ENCODE data around the gene SLIT3. TPM values are rescaled to one million over a fixed set of nuclear protein-coding genes. Genes with fewer than 3 reads are reported as not detected.

SLIT3 gene
- total RNA-seq, 1 donor from 2014 or later: 31.8 TPM

DNA sequence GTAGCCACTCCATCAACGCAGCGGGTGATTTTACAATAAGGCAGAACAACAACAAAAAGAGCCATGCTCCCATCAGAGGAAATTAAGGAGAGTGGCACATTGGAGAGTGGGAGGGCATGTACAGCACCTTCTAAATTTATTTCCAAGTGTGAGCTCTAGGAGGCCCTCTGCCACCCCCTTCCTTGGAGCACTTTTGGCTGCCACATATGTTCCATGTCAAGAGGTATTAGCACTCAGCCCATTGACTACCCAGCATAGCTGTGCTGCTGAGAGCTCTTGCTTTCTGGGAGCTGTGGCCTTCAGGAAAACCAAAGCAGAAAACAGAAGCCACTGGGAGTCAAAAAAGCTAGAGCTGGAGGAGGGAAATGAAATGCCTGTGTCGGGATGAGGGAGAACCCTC lies 521.6 kb downstream of the SLIT3 start:
- Mint-ChIP-seq H3K27ac (ENCODE audit: unreplicated experiment) (no peak overlapping the region), H3K4me3 (ENCODE audit: unreplicated experiment) (no peak overlapping the region), H3K27me3 (ENCODE audit: unreplicated experiment) (no peaks in the 10 kb centered on the region), H3K4me1 (ENCODE audit: unreplicated experiment) (no peaks in the 10 kb centered on the region), H3K36me3 (ENCODE audit: unreplicated experiment) (peaks cover 11% of the 10 kb centered on the region), H3K9me3 (ENCODE audit: unreplicated experiment) (no peaks in the 10 kb centered on the region)
- TF ChIP-seq, protein P1, sequence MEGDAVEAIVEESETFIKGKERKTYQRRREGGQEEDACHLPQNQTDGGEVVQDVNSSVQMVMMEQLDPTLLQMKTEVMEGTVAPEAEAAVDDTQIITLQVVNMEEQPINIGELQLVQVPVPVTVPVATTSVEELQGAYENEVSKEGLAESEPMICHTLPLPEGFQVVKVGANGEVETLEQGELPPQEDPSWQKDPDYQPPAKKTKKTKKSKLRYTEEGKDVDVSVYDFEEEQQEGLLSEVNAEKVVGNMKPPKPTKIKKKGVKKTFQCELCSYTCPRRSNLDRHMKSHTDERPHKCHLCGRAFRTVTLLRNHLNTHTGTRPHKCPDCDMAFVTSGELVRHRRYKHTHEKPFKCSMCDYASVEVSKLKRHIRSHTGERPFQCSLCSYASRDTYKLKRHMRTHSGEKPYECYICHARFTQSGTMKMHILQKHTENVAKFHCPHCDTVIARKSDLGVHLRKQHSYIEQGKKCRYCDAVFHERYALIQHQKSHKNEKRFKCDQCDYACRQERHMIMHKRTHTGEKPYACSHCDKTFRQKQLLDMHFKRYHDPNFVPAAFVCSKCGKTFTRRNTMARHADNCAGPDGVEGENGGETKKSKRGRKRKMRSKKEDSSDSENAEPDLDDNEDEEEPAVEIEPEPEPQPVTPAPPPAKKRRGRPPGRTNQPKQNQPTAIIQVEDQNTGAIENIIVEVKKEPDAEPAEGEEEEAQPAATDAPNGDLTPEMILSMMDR (IDR thresholded peaks at IDR 0.05): no peak
- DNase-seq (ENCODE audit: extremely low spot score, unreplicated experiment): no peak

- no peak for DNase-seq (ENCODE audit: extremely low spot score, unreplicated experiment)
- no peaks in the 10 kb centered on the region for H3K27me3 Mint-ChIP-seq (ENCODE audit: unreplicated experiment)
- TF ChIP-seq, protein P1 (IDR thresholded peaks at IDR 0.05): no peak
- H3K4me3 Mint-ChIP-seq (ENCODE audit: unreplicated experiment): no peak overlapping the region
- no peaks in the 10 kb centered on the region for H3K9me3 Mint-ChIP-seq (ENCODE audit: unreplicated experiment)
- peaks cover 9% of the 10 kb centered on the region for H3K36me3 Mint-ChIP-seq (ENCODE audit: unreplicated experiment)
- no peak overlapping the region for H3K27ac Mint-ChIP-seq (ENCODE audit: unreplicated experiment)
- no peaks in the 10 kb centered on the region for H3K4me1 Mint-ChIP-seq (ENCODE audit: unreplicated experiment)
Observed at GRCh38 chr5:168778536-168778935, 522.4 kb downstream of the SLIT3 start.

DNA sequence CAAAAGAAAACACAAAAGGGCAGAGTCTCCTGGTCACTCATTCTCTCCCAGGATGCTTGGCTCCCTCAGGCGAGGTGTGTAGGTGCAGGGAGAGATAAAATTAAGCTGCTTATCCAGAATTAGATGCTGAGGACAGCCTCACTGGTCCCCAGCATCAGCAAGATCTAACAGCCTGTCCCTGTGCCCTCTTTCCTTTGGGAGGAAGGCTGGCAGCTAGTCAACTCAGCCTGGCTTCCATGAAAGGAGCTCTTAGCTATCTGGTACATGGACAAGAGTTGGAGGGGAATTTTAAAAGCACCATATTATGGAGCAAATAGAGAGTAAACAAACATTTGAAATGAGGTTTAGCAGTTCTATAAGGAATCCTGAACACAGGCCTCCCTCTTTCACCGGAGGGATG lies 523.3 kb downstream of the SLIT3 start:
- no peak for DNase-seq (ENCODE audit: extremely low spot score, unreplicated experiment)

GRCh38 chr5:168776070-168776469 lies 524.9 kb downstream of the SLIT3 start:
- DNase-seq (ENCODE audit: extremely low spot score, unreplicated experiment): no peak
- TF ChIP-seq, protein P1 (IDR thresholded peaks at IDR 0.05): no peak
- Mint-ChIP-seq H3K27me3 (ENCODE audit: unreplicated experiment) (no peaks in the 10 kb centered on the region), H3K4me1 (ENCODE audit: unreplicated experiment) (no peaks in the 10 kb centered on the region), H3K9me3 (ENCODE audit: unreplicated experiment) (no peaks in the 10 kb centered on the region), H3K36me3 (ENCODE audit: unreplicated experiment) (no peaks in the 10 kb centered on the region), H3K4me3 (ENCODE audit: unreplicated experiment) (no peak overlapping the region), H3K27ac (ENCODE audit: unreplicated experiment) (no peak overlapping the region)

More for the DNA sequence above, 523.3 kb downstream of the SLIT3 start:
- TF ChIP-seq, protein P1 (IDR thresholded peaks at IDR 0.05): no peak
- Mint-ChIP-seq H3K9me3 (ENCODE audit: unreplicated experiment) (no peaks in the 10 kb centered on the region), H3K4me1 (ENCODE audit: unreplicated experiment) (no peaks in the 10 kb centered on the region), H3K4me3 (ENCODE audit: unreplicated experiment) (no peak overlapping the region), H3K27me3 (ENCODE audit: unreplicated experiment) (no peaks in the 10 kb centered on the region), H3K27ac (ENCODE audit: unreplicated experiment) (no peak overlapping the region), H3K36me3 (ENCODE audit: unreplicated experiment) (peaks cover 2% of the 10 kb centered on the region)

DNA sequence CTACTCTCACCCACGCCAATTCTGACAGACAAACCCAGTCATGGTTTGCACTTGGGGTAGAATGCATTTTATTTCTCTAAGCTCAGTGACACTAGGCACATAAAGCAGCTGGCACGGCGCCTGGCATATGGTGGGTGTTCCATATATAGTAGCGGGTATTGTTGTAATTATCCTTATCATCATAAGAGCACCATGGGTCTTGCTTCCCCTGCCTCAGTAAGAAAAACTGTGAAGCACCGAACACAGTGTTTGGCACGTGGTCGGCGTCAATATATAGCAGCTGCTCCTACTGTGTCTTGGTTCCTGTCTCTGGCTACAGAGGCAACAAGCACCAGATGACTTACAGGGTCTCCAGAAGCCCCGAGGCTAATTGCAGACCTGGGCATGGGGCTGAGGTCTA lies 527.7 kb downstream of the SLIT3 start:
- no peak for DNase-seq (ENCODE audit: extremely low spot score, unreplicated experiment)
- Mint-ChIP-seq H3K27ac (ENCODE audit: unreplicated experiment) (no peak overlapping the region), H3K9me3 (ENCODE audit: unreplicated experiment) (no peaks in the 10 kb centered on the region), H3K4me3 (ENCODE audit: unreplicated experiment) (no peak overlapping the region), H3K36me3 (ENCODE audit: unreplicated experiment) (peaks cover 2% of the 10 kb centered on the region), H3K27me3 (ENCODE audit: unreplicated experiment) (no peaks in the 10 kb centered on the region), H3K4me1 (ENCODE audit: unreplicated experiment) (no peaks in the 10 kb centered on the region)
- TF ChIP-seq, protein P1 (IDR thresholded peaks at IDR 0.05): no peak
